ENCODE results near the gene CDA. TPM values are rescaled to one million over a fixed set of nuclear protein-coding genes. Genes with fewer than 3 reads are reported as not detected.
A peak's percentile ranks its signal among the peaks of the same experiment; 100 is the strongest.

CDA gene
- total RNA-seq, 1 donor from 2014 or later: not detected

DNA sequence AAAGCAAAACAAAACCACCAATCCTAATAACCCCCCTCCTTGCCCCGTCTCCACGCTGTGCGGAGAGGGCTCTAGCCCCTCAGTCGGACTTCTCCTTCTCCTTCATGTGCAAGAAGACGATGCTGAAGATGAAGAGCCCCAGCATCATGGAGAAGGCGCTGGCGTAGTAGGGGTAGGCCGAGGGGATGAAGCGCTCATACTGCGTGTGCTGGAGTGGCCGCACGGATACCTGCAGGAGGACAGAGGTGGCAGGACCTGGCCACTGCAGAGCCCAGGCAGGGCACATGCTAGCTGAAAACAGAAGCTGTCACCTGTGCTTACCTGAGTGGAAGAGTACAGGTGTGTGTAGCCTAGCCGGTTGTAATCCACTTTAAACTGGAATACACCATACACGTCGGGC, 63.4 kb downstream of the CDA start:
- H3K27ac Mint-ChIP-seq: no peak overlapping the region
- no peaks in the 10 kb centered on the region for H3K4me1 Mint-ChIP-seq (ENCODE audit: low read depth)
- no peak overlapping the region for H3K4me3 Mint-ChIP-seq (ENCODE audit: low read depth)
- no peaks in the 10 kb centered on the region for H3K27me3 Mint-ChIP-seq
- DNase-seq (ENCODE audit: low spot score, unreplicated experiment): no peak
- H3K9me3 Mint-ChIP-seq (ENCODE audit: low read depth): no peaks in the 10 kb centered on the region
- TF ChIP-seq, protein P1, sequence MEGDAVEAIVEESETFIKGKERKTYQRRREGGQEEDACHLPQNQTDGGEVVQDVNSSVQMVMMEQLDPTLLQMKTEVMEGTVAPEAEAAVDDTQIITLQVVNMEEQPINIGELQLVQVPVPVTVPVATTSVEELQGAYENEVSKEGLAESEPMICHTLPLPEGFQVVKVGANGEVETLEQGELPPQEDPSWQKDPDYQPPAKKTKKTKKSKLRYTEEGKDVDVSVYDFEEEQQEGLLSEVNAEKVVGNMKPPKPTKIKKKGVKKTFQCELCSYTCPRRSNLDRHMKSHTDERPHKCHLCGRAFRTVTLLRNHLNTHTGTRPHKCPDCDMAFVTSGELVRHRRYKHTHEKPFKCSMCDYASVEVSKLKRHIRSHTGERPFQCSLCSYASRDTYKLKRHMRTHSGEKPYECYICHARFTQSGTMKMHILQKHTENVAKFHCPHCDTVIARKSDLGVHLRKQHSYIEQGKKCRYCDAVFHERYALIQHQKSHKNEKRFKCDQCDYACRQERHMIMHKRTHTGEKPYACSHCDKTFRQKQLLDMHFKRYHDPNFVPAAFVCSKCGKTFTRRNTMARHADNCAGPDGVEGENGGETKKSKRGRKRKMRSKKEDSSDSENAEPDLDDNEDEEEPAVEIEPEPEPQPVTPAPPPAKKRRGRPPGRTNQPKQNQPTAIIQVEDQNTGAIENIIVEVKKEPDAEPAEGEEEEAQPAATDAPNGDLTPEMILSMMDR (IDR thresholded peaks at IDR 0.05; ENCODE audit: unreplicated experiment): no peak
- peaks cover 26% of the 10 kb centered on the region for H3K36me3 Mint-ChIP-seq (ENCODE audit: insufficient read depth)

DNA sequence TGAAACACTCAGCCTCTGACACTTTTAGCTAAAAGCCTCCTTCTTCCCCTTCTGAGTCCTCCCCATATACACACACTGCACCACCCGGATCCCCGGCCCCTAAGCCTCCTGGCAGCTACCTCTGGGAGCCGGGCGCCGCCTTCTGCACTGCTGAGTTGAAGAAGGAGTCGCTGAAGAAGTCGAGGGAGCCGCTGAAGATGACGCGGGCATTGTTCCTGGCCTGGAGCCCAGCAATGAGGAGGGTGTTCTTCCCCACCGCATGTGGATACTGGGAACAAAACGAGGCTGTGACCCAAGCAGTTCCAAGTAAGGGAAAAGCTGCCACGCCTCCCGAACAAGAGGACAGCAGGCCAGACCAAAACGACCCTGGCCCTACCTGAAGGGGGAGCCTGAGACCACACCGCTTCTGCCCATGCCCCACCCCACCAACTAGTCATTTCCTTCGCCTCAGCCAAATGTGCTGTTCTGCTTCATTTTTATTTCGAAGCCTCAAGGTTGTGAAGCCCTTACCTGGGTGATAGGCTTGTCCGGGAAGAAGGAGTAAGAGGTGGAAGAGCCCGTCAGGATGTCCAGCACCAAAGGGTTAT, 65.3 kb downstream of the CDA start:
- no peak overlapping the region for H3K27ac Mint-ChIP-seq
- H3K9me3 Mint-ChIP-seq (ENCODE audit: low read depth): no peaks in the 10 kb centered on the region
- no peaks in the 10 kb centered on the region for H3K27me3 Mint-ChIP-seq
- no peak for DNase-seq (ENCODE audit: low spot score, unreplicated experiment)
- TF ChIP-seq, protein P1 (IDR thresholded peaks at IDR 0.05; ENCODE audit: unreplicated experiment): no peak
- H3K4me1 Mint-ChIP-seq (ENCODE audit: low read depth): no peaks in the 10 kb centered on the region
- H3K36me3 Mint-ChIP-seq (ENCODE audit: insufficient read depth): peaks cover 25% of the 10 kb centered on the region
- no peak overlapping the region for H3K4me3 Mint-ChIP-seq (ENCODE audit: low read depth)

DNA sequence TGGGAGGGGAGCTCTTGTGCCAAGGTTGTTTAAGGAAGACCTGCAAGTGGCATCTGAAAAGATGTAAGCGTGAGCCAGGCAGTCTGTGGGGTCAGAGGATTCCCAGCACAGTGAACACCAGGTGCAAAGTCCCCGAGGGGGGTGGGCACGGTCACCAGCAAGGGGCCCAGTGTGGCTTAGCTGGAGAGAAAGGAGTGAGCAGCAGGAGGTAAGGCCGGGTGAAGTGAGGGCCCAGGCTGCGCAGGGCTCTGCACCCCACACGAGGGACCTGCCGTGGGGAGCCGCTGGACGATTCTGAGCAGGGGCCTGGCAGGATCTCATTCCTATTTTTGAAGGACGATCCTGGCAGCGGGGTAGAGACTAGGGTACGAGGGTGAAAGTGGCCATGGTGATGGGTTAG, 68.1 kb downstream of the CDA start:
- DNase-seq (ENCODE audit: low spot score, unreplicated experiment): no peak
- TF ChIP-seq, protein P1 (IDR thresholded peaks at IDR 0.05; ENCODE audit: unreplicated experiment): no peak
- H3K27me3 Mint-ChIP-seq: no peaks in the 10 kb centered on the region
- H3K9me3 Mint-ChIP-seq (ENCODE audit: low read depth): no peaks in the 10 kb centered on the region
- H3K4me3 Mint-ChIP-seq (ENCODE audit: low read depth): no peak overlapping the region
- peak overlapping the region; percentile 57 for H3K27ac Mint-ChIP-seq
- peaks cover 15% of the 10 kb centered on the region for H3K4me1 Mint-ChIP-seq (ENCODE audit: low read depth)
- H3K36me3 Mint-ChIP-seq (ENCODE audit: insufficient read depth): peaks cover 14% of the 10 kb centered on the region

DNA sequence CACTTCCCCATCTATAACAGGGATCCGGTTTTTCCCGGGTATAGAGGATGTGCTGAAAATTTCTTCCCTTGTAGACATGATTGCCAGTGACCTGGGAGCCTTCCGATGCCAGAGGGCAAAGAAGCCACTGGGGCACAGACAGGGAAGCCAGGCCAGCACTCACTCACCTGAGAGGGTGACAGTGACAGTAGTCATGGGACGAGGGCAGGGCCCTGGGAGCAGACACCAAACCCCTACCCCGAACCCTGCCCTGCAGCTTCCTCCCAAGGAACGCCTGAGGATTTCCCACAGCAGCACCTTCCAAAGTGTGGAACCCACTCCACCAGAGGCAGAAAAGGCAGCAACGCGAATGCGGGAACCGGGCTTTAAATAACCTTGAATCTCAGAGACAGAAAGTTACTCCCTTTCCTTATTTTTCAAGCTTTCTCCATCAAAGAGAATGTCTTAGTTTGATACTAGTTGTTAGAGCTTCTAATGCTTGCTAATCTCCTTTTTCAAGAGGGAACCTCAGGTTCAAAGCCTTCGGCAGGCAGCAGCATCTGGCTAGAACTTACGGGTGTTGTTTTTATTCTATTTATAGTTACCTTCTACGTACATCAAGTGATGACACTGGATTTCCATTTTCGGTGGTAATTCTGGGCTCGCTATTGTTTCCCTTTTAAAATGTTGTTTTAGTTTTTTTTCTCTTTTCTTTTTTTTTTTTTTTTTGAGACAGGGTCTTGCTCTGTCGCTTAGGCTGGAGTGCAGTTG, 69.4 kb downstream of the CDA start:
- Mint-ChIP-seq H3K27me3 (no peaks in the 10 kb centered on the region), H3K9me3 (ENCODE audit: low read depth) (no peaks in the 10 kb centered on the region), H3K27ac (no peak overlapping the region), H3K4me3 (ENCODE audit: low read depth) (no peak overlapping the region), H3K4me1 (ENCODE audit: low read depth) (peaks cover 21% of the 10 kb centered on the region), H3K36me3 (ENCODE audit: insufficient read depth) (peaks cover 10% of the 10 kb centered on the region)
- TF ChIP-seq, protein P1 (IDR thresholded peaks at IDR 0.05; ENCODE audit: unreplicated experiment): no peak
- no peak for DNase-seq (ENCODE audit: low spot score, unreplicated experiment)

DNA sequence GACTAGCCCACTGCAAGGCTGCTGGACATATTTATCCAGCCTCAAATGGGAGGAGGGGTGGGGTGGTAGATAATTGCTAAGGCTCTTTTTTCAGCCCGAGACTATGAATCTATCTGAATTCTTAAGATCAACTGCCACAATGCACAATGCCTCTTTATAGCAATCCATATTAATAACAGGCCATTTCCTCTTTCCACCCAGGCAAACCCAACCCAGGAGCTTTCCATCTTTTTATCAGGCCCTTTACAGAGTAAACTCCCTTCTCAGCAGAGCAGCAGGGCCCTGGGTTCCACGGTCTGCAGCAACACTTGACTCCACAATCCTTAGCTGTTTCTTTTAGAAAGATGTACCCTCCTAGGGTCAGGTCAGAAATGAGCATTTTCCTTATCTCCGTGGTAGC, 71.5 kb downstream of the CDA start:
- H3K9me3 Mint-ChIP-seq (ENCODE audit: low read depth): no peaks in the 10 kb centered on the region
- peak overlapping the region; percentile 97 for H3K27ac Mint-ChIP-seq
- peaks cover 21% of the 10 kb centered on the region for H3K4me1 Mint-ChIP-seq (ENCODE audit: low read depth)
- H3K4me3 Mint-ChIP-seq (ENCODE audit: low read depth): peak overlapping the region; percentile 99
- H3K27me3 Mint-ChIP-seq: no peaks in the 10 kb centered on the region
- H3K36me3 Mint-ChIP-seq (ENCODE audit: insufficient read depth): peaks cover 5% of the 10 kb centered on the region
- no peak for DNase-seq (ENCODE audit: low spot score, unreplicated experiment)
- TF ChIP-seq, protein P1 (IDR thresholded peaks at IDR 0.05; ENCODE audit: unreplicated experiment): no peak

All from progenitor cell of endocrine pancreas (in vitro differentiated cells).